SIG-M5 treated with dmso at 0.1 percent for 504 hours (cell line): ENCODE data around the gene IL21R.

Source experiments
- DNase-seq: peaks from one replicate; lab custom pipeline; 2025; ENCODE audit not compliant: unreplicated experiment; lab: John Stamatoyannopoulos, UW

The IL21R gene

DNA sequence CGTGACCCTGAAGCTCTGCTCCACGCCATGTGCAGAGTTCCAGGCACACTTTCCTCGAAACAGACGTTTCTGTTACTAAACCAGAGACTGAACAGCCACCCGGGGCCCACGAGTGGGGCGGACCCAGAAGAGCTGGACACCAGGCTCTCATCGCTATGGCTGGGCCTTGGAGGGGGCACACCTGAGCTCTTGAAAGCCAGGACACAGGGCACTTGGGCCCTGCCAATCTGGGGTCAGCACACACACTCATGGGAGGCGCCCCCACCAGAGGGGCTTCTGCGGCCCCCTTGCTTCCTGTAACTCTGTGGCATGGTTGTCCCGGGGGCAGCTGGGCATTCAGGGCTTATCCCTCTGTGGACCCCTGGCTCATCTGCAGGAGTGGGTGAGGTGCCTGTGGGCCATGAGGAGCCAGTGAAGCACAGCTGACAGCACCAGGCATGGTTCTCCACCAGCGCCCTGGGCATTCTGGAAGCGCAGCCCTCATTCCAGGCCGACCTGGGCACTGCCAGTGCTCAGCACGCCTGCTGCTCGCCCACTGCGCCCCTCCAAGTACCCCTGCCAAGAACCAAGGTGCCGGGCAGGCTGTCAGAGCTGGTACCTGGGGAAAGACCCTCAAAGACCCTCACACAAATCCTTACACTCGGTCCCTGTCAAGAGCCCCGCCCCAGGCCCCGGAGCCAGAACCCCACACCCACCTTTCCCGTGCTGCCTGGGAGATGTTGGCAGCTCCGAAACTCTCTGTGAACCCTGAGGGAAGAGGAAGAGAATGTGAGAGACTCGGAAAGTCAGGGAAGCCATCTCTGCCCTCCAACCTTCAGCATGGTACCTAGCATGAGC is 61.1 kb downstream of the IL21R start:
- no peak for DNase-seq

DNA sequence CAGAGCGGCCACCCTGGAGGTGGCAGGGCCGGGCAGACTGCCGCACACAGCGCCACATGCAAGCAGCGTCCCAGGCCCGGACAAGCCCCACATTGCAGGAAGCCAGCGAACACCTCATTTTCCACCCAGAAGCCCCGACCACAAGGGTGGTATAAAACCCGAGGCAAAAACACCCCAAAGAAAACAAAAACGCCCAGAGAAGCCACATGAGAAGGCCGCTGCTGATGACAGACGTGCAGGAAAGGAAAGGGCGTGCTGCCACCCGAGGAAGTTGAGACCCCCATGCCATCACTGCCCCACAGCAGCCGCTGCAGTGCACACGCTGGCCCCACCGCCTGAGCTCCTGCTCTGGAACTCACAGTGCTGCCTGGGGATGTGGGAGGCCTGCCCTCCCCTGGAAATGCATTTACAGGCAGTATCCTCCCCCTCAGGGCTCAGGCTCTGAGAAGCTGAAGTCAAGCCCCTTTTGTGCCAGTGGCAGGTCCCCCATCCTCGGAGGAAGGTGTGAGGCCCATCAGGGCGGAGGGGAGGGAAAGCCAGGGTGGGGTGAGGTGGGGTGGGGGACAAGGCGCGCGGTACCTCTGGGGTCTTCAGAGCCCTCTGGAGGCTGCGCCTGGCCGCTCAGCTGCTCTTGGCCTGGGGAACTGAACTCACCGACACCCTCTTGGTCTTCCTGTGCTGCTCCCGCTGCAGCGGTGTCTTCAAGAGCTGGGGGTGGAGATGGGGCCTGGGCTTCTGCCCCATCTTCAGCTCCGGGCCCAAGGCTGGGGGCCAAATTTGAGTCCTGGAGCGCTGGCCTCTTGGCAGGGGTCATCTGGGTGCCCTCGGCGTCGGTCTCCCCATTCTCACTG is 62.0 kb downstream of the IL21R start:
- no peak for DNase-seq

DNA sequence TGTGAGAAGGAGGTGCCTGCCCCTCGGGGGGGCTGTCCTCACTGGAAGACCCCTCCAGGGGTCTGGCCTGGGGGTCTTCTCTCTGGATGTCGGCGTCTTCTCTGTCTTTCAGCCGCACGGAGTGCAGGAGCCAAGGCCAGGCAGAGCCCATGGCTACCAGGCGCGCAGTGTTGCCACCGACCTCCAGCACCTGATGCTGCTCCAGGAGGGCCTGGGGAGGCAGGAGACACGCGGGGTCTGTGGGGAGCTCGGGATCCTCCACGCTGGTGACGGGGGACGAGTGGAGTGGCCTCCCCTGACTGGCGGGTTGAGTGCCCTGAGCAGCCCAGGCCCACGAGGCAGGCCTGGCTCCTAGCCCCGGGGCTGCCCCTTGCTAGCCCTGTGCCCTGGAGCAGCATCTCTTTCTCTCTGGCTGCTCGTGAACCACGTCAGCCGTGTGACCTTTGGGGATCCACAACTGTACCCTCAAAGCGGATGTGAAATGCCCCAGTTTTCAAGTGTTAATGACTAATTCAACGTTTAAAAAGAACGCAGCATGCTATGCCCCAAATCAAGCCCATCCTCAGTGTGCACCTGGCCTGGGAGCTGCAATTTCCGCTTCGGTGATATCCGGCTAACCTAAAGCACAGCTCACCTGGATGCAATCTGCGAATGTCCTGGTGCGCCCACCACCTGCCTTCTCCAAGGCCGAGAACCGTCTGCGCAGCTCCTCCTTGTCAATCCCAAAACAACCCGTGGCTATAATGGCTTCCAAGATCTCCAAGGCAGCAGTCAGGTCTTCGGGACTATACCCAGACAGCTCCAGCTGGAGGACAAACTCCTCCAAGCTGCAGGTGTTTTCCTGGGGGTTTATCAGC is 62.9 kb downstream of the IL21R start:
- no peak for DNase-seq

DNA sequence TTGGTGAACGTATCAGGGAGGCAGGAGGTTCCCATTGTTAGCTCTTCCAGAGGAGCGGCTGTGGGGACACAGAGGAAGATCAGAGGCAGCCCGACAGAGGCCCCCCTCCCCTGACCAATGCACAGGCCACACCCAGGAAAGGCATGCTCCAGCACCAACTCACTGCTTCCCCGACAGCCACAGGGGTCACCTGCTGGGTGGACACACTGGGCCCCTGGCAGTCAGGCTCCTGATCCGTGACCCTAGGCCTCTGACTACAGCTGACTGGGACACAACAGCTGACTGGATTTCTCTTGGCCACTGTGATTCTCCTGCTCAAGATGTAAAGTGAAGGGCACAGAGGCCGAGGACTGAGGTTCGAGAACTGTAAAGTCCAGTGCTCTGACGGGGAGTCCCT is 63.5 kb downstream of the IL21R start:
- DNase-seq = no peak

DNA sequence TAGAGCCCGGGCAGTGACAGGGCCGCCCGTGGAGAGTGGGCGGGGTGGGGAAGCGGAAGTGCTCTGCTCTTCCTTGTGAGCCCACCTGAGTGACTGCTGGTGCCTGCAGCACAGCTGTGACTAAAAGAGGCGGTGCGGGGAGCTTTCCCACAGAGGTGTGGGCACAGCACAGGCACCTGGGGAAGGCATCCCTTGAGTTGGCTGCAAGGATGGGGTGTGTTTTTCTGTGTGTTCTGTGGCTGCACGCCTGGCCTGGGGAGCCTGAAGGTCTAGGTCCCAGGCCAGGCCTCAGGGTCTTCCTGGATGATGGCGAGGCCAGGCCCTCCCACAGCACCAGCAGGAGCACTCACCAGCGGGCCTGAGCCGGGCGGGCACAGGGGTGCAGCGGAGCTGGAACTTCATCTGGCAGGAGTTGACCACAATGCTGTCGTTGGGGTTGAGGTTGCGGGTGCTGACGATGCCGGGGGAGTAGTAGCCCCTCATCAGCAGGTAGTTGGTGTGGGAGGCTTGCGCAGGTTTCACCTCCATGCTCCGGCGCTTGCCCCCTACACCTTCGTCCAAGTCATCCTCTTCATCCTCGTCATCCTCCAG is 67.1 kb downstream of the IL21R start:
- no peak for DNase-seq

DNA sequence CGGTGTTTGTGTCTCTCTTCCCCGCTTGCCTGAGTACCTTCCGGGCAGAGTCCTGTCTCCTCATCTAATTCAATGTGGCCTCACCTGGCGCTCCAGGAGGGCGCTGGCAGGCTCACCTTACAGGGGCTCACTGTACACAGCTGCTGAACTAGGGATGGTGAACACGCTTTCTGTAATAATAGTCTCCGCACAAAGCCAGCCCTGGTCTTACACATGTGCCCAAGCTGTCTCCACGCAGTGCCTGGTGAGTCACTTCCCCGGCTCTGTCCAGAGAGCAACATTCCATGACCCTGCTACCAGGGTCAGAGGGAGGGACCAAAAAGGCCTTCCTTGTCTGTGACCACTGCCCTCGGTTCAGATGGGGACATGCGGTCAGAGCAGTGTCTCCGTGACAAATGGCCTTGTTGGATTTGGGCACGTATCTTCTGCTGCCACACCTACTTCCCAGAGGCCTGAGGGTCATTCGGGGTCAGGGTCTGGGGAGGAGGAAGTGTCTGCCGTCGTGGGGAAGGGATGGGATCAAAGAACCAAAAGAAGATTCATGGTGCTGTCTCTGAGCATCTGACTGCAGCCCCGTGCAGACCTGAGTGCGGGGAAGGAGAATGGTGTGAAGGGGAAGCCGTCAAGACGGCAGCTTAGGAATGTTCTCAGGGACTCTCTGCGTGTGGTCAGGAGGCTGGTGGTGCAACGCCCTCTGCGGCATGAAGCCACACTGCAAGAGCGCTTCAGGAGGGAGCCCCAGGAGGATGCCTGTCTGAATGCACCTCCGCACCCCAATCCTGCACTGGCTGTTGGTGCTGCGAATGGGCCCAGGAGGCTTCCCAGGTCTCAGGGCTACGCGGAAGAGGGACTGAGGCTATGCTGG is 68.8 kb downstream of the IL21R start:
- DNase-seq = no peak

DNA sequence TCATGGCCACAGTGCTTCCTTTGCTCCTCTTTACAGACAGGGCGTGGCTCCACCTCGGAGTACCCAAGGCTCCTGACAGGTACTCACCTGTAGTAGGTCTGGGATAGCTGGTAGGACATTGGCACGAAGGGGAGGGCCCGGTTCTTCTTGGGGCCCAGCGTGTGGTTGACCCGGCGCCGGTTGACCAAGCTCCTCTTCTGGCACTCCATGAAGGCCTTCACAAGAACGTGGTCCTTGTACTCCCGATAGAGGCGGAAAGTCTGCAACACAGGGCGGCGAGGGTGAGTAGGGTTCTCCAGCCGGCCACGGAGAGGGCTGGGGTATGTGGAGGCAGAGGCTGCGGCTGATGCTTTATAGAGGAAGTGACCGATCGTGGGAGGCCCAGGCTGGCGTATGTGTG is 69.7 kb downstream of the IL21R start:
- no peak for DNase-seq

DNA sequence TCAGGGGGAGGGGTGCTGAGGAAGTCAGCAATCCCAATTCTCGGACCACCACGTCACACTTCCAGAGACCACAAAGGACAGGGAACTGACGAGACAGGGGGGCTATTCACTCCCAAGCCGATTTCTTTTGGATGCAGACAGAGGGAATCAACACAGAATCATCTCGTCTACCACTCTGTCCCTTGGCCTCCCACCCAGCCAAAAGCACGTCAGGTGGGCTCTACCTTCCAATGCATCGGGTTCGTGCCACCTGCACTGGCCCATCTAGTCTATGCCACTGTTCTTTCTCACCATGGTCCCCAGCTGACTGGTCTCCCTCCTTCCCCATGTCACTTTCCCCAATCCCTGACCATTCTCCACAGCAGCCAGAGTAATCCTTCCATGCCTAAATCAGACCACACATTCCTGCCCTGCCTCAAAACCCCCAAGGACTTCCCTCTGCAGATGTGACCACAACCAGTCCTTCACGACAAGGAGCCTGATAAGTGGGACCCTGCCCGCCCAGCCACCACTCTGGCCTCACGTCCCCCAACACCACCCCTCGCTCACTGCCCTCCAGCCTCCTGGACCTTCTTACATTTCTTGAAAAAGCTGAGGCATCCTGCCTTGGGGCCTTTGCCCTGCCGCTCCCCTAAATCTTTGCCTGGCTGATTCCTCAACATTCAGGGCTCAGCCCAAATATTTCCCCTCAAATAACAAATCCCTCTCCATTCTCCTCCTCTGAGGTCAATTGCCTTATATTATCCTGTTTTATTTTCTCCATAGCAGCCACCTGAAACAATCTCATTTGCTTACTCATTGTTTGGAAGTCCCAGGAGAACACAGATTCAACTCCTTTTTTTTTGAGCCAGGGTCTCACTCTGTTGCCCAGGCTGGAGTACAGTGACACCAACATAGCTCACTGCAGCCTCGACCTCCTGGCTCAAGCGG is 70.4 kb downstream of the IL21R start:
- DNase-seq = no peak

DNA sequence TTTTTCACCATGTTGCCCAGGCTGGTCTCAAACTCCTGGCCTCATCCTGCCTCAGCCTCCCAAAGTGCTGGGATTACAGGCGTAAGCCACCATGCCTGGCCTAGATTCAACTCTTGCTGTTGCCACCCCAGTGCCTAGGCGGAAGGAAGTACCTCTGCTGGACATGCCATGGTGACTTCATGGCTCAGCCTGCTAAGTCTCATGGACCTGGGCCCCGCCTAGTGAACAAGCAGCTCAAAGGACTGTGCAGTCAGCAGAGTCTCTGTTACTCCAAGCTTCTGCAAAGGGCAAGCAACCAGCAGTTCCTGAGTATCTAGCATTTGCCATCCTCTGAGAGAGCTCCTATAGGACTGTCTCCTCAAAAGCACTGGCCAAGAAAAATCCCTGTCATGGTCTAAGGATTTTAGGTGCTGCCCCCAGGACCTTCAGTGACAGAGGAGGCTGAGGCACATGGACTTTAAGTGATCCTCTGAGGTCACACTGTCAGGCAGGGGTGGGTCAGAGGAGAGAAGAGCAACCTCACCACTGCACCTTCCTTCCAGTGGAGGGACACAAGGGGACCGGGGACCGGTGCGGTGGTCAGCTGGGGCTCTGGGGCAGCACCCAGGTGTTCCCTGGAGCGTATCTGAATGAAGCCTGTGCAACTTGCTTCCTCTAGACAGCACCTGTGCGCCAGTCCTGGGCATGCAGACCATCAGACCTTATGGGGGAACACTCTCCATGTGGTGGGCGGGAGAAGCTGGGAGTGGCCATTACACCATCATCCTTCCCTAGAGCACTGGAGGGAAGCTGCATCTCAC is 71.3 kb downstream of the IL21R start:
- no peak for DNase-seq

DNA sequence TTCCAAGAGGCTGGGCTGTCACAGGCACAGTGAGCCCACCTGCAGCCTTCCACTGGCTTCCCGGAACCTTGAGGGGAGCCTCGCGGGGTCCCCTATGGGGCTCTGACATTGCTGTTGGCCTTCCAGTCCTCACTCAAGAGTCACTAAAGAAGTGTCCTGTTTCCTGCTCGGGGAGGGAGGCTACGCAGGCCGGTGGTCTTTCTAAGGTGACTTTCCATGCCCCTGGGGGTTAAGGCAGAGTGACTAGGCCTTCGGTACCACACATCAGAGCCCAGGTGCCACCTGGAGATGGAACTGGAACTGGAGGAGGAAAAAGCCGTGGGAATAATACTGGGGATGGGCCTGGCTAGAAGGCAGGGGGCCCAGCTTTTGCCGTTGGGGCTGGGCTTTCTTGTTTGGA is 72.1 kb downstream of the IL21R start:
- DNase-seq = no peak

DNA sequence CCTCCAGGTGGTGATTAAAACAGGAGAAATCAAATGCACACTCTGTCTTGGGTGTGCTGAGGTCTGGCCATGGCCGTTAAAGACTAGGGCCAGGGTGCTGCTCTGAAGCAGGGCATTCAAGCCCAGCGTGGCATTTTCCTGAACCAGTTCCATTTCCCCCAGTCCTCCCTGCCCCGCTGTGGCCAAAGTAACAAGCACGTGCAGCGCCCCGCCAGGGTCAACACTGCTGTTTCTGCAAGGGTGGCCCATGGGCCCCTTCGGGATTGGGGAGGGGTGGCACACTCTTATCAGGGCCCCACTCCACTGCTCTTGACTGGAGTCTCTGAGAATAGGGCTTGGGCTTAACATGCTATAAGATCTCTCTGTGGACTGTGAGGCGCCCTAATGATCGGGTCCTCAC is 72.9 kb downstream of the IL21R start:
- no peak for DNase-seq

DNA sequence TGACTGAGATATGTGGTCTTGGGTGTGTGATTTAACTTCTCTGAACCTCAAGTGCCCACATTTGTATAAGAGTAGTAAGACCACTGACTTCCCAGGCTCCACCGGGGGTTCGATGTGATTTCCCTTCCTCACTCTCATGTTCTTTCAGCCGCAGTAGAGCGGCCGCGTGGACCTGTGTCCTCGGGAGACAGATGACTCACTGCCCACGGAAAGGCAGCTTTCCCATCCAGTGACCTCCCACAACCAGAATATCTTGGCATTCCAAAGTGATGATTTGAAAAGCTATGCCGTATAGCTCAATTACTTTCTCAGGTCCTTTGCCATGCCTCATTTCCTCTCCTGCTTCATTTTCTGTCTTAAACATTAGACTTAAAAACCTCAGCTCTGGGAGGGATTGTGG is 73.6 kb downstream of the IL21R start:
- no peak for DNase-seq

DNA sequence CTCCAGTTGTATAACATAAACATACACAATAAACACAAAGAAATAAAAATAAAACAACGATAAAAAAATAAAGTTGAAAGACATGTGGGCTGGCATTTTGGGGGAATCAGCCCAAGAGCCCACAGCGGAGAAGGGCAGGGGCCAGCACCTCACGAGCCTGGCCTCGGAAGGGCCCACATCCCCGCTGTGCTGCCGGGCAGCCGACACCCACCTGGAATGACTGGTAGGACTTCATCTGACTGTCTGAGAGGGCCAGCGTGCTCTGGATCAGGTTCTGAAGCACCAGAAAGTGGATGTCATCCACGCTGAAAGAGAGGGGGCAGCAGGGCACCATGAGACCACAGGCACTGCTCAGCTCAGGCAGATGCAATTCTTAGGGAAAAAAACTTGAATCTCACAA is 74.3 kb downstream of the IL21R start:
- no peak for DNase-seq

DNA sequence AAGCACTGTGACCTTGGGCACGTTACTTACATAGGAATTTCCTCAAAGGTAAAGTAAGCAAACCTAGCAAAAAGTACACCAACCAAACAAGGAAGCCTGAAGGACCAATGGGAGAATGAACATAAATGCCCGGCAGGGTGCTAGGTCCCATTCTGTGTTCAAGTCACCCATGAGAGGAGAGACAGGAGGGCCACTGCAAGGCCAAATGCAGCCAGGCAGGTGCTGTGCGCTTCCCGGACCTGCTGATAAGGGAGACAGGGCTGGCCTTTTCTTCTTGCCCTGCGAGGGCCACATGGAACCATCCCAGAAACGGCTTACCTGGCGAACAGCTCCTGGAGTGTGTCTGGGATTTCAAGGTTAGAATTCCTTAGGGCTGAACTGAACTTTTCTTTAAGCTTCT is 78.8 kb downstream of the IL21R start:
- no peak for DNase-seq

DNA sequence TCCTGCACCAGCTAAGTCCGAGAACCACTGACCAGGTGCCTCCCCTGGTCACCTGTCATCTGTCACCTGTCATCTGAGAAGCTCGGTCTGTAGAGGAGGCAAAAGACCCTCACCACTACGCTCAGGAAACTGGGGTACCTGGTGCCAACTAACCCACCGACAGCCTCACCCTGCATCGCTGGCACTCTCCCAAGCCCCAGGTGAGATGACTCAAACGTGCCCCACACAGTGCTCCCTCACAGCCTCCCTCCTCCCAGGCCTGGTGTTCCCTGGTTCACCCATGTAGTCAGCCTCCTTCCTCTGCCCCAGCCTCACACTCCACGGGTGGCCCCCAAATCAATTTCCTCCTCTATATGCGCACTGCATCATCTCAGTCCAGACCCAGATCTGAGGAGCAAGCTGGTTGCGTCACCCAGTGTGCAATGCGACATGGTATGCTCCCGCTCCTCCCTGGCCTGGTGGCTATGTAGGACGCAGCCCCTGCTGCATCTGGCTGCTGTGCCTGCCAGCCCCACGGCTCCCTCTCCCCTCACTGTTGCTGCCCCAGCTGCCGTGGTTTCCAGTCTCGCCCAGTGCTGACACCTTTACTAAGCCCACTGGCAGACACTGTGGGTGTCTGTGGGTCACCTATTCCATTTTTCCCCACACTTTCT is 79.4 kb downstream of the IL21R start:
- no peak for DNase-seq

DNA sequence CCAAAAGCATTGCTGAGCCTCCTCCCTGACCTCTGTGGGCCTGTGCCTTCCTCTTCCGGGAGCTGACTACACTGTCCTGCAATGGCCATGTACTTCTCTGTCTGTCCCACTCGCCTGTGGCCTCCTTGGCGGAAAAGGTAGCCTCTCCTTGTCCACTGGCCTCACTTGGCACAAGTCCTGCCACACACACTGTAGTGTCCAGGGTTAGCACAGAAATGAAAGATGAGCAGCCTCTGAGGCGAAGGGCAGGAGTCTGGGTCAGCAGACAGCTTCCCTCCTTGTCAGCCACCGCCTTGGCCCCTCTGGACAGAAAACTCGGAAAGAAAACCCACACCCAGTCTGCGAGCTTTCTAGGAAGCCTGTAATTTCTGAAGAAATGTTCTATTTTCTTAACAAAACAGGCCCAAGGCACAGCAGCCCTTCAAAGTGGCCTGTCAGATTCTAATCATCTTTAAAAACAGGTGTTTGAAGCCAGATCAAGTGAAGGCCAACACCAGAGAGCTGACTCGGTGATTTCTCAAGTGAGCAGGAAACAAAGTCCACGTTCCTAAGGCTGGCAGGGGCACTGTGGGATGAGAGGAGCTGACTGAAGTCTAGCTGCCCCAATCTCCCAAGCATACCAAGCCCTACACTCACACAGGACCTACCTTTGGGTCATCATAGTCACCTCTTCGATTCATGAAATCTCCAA is 80.6 kb downstream of the IL21R start:
- DNase-seq = no peak

DNA sequence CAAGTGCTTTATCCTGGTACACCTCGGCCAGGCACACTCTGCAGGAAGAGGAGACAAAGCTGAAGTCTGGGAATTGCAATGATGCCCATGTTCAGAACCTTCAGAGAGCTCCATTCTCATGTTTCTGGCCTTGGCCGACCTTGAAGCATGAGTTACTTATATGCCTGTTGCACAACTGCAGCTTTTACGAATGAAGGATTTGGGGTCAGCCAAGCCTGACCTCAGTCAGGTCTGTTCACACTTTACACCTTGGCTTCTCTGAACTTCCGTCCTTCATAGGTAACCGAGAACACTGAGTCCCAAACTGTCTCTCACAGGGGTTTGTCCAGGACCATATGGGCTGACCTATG is 81.1 kb downstream of the IL21R start:
- DNase-seq = no peak
